NCI-H2227 (cell line): ENCODE data around the gene CAMK2B.
"Not testable (repeated sequence)": the region's sequence is repeated elsewhere in the genome, so short reads cannot be mapped to it uniquely, and the experiment has no call there.

ENCODE experiments used
- DNase-seq: peaks from one replicate; lab custom pipeline; 2025; ENCODE audit not compliant: unreplicated experiment; lab: John Stamatoyannopoulos, UW

Gene CAMK2B

DNA sequence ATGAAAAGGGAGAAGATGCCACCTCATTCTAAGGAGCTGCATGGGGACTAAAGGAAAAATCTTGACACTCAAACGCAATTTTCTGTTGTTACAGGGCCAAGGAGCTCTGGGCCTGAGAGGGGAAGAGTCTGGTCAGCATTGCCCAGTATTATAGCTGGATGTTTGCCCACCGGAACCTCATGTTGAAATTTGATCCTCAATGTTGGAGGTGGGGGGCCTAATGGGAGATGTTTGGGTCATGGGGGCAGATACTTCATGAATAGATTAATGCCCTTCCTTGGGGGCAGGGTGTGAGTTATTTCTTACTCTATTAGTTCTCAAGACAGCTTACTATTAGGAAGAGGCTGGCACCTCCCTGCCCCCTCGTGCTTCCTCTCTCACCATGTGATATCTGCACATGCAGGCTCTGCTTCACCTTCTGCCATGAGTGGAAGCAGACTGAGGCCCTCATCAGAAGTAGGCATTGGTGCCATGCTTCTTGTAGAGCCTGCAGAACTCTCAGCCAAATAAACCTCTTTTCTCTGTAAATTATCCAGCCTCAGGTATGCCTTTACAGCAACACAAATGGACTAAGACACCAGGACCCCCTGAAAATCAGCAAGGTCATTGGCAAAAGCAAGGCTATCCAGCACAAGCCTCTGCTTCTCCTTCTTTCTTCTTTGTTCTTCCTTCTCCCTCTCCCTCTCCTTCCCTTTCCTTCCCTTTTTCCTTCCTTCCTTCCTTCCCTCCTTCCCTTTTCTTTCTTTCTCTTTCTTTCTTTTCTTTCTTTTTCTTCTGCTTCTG is 151.3 kb downstream of the CAMK2B start:
- no peak for DNase-seq

- DNase-seq: no peak
Observed at GRCh38 chr7:44172803-44173424, 152.5 kb downstream of the CAMK2B start.

DNA sequence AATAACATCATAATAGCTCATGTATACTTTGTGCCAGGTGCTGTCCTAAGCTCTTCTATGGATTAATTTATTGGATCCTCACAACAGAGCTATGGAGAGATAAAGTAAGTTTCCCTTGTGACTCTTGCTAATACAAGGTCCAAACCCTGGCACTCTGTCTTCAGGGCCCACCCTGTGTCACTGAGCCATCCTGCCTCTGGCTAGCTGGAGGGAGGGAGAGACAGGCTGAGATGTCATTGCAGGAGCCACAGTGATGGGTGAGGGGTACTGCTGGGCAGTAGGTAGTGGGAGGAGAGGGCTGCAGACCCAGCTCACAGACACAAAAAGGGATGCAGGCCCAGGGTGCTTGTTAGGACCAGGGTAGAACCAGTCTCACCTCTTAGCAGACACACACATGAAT is 153.0 kb downstream of the CAMK2B start:
- DNase-seq: no peak

- not testable (repeated sequence) for DNase-seq
Observed at GRCh38 chr7:44171901-44172300, 153.5 kb downstream of the CAMK2B start.

DNA sequence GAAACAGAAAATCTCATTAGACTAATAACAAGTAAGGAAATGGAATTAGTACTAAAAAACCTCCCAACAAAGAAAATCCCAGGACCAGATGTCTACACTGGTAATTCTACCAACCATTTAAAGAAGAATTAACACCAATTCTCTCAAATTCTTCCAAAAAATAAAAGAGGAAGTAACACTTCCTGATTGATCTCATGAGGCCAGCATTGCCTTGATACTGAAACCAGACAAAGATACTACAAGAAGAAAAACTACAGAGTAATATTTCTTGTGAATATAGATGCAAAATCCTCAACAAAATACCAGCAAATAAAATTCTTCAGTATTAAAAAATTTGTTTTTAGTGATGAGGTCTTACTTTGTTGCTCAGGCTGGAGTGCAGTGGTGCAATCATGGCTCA is 157.5 kb downstream of the CAMK2B start:
- DNase-seq: no peak
